ENCODE measurements around the gene FCER1G. TPM values are rescaled to one million over a fixed set of nuclear protein-coding genes. Genes with fewer than 3 reads are reported as not detected.

FCER1G gene
- polyA plus RNA-seq = 35.9 TPM
- long read RNA-seq, donor 1, transcript FCER1G-201 (5 exons, 591 nt) = major isoform, 6 of 7 reads
- long read RNA-seq, donor 1, partial matches to known transcripts = 0 of 7 reads
- long read RNA-seq, donor 1, other reads (novel, unspliced or antisense) = 0 of 7 reads
- long read RNA-seq, donor 2, transcript FCER1G-201 (5 exons, 591 nt) = major isoform, 19 of 20 reads
- long read RNA-seq, donor 2, partial matches to known transcripts = 0 of 20 reads
- long read RNA-seq, donor 2, other reads (novel, unspliced or antisense) = 0 of 20 reads
- long read RNA-seq, donor 3 = 0 reads
- long read RNA-seq, donor 4, partial matches to known transcripts = 0 of 1 reads
- long read RNA-seq, donor 4, other reads (novel, unspliced or antisense) = 0 of 1 reads
- long read RNA-seq, donor 5, transcript FCER1G-201 (5 exons, 591 nt) = major isoform, 5 of 7 reads
- long read RNA-seq, donor 5, partial matches to known transcripts = 0 of 7 reads
- long read RNA-seq, donor 5, other reads (novel, unspliced or antisense) = 0 of 7 reads
- long read RNA-seq, donor 6, transcript FCER1G-201 (5 exons, 591 nt) = major isoform, 14 of 20 reads
- long read RNA-seq, donor 6, partial matches to known transcripts = 0 of 20 reads
- long read RNA-seq, donor 6, other reads (novel, unspliced or antisense) = 6 of 20 reads
- long read RNA-seq, donor 7, transcript FCER1G-201 (5 exons, 591 nt) = major isoform, 8 of 8 reads
- long read RNA-seq, donor 7, partial matches to known transcripts = 0 of 8 reads
- long read RNA-seq, donor 7, other reads (novel, unspliced or antisense) = 0 of 8 reads
- long read RNA-seq, donor 8, transcript FCER1G-201 (5 exons, 591 nt) = major isoform, 37 of 47 reads
- long read RNA-seq, donor 8, partial matches to known transcripts = 0 of 47 reads
- long read RNA-seq, donor 8, other reads (novel, unspliced or antisense) = 9 of 47 reads
- long read RNA-seq, donor 9, transcript FCER1G-201 (5 exons, 591 nt) = major isoform, 19 of 29 reads
- long read RNA-seq, donor 9, partial matches to known transcripts = 6 of 29 reads
- long read RNA-seq, donor 9, other reads (novel, unspliced or antisense) = 0 of 29 reads
- long read RNA-seq, donor 10, transcript FCER1G-201 (5 exons, 591 nt) = major isoform, 13 of 14 reads
- long read RNA-seq, donor 10, partial matches to known transcripts = 0 of 14 reads
- long read RNA-seq, donor 10, other reads (novel, unspliced or antisense) = 0 of 14 reads
- long read RNA-seq, donor 11, transcript FCER1G-201 (5 exons, 591 nt) = major isoform, 12 of 19 reads
- long read RNA-seq, donor 11, partial matches to known transcripts = 0 of 19 reads
- long read RNA-seq, donor 11, other reads (novel, unspliced or antisense) = 6 of 19 reads

DNA sequence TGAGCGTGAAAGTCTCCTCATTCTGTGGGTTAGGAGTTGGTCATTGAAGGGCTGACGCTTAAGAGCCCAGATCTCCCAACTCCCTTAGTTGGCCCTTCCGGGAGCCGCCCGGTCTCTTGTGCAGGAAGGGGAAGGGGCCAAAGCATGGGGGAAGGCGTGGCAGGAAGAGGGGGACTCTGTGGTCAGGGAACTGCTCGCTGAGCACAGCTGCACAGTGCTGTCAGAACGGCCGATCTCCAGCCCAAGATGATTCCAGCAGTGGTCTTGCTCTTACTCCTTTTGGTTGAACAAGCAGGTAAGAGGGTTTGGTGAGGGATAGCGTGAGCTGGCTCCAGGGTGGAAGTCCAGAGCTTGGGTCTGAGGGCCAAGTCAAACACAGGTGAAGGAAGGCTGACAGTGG is at the start of gene FCER1G:
Gene FCER1G (plus strand): TSS at position 220 of the 400 bp plus-strand sequence. CDS start 27 bp downstream, at position 247.
- Histone ChIP-seq H3K4me1 (ENCODE audit: control insufficient read depth, insufficient read depth, low read length) (peaks cover 39% of the 10 kb centered on the region), H3K27ac (ENCODE audit: low read length) (peak within 1 kb of the TSS; percentile 89), H3K27me3 (ENCODE audit: control insufficient read depth, insufficient read depth, low read length) (no peaks in the 10 kb centered on the region), H3K36me3 (ENCODE audit: control insufficient read depth, insufficient read depth, low read length) (peaks cover 50% of the 10 kb centered on the region), H3K9me3 (ENCODE audit: control insufficient read depth, low read depth, low read length) (no peaks in the 10 kb centered on the region), H3K4me3 (ENCODE audit: low read length) (no peak within 1 kb of the TSS)
- WGBS (ENCODE audit: insufficient coverage, low lambda C conversion rate) = no CpG with 5 or more reads among the region's 10 CpGs
- no peak for DNase-seq

DNA sequence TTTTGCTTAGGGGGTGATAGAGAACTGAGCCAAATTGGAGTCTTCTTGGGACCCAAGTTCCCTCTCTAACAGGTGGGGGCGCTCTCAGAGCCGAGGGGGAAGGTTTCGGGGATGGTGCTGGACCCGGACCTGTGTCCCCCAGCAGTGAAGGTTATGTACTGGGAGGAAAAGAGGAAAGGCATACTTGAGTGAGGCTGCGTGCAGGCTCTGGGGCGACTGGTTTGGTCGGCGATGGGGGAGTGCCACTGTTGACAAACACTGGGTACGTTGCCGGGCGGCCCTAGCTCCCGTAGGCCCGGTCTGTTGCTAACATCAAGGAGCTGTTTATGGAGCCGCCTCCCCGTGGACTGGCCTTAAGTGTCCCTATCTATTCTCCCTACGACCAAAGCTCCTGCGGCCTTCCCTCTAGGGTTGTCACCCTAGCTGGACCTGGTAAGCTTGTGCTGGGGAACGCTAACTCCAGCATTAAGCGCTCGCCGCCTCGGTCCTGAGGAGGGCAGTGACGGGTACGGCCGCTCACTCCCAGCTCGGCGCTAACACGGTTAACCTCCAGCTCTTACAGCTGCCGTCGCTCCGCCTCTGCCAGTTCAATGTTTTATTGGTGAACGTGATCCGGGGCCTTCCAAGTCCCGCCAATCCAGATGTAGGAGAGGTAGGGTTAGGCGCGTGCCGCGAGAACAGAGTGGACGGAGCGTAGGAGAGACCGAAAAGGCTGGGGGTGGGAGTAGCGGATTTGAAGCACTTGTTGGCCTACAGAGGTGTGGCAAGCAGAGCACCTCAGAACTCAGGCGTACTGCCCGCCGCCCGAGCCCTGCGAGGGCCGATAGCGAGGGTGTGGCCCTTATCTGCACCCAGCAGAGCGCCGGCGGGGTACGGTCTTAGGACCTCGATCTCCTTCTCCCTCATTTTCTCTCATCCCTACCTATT is 49.1 kb upstream of the FCER1G start, which contains the start of gene PPOX:
Gene PPOX (plus strand): TSS at position 685 of the 927 bp plus-strand sequence. CDS start 422 bp downstream, outside the sequence.
- Histone ChIP-seq H3K27ac (ENCODE audit: low read length) (peak within 1 kb of the TSS; percentile 78), H3K36me3 (ENCODE audit: control insufficient read depth, insufficient read depth, low read length) (peaks cover 46% of the 10 kb centered on the region), H3K9me3 (ENCODE audit: control insufficient read depth, low read depth, low read length) (no peaks in the 10 kb centered on the region), H3K4me3 (ENCODE audit: low read length) (peak within 1 kb of the TSS; percentile 63), H3K27me3 (ENCODE audit: control insufficient read depth, insufficient read depth, low read length) (no peaks in the 10 kb centered on the region), H3K4me1 (ENCODE audit: control insufficient read depth, insufficient read depth, low read length) (peaks cover 20% of the 10 kb centered on the region)
- DNase-seq = peak; percentile 97 to 99
- WGBS (ENCODE audit: insufficient coverage, low lambda C conversion rate) = no CpG with 5 or more reads among the region's 54 CpGs

- Histone ChIP-seq H3K36me3 (ENCODE audit: control insufficient read depth, insufficient read depth, low read length) (peaks cover 55% of the 10 kb centered on the region), H3K9me3 (ENCODE audit: control insufficient read depth, low read depth, low read length) (no peaks in the 10 kb centered on the region), H3K4me1 (ENCODE audit: control insufficient read depth, insufficient read depth, low read length) (peaks cover 18% of the 10 kb centered on the region), H3K27ac (ENCODE audit: low read length) (peak overlapping the region; percentile 78), H3K4me3 (ENCODE audit: low read length) (peak overlapping the region; percentile 63), H3K27me3 (ENCODE audit: control insufficient read depth, insufficient read depth, low read length) (no peaks in the 10 kb centered on the region)
- WGBS (ENCODE audit: insufficient coverage, low lambda C conversion rate) = no CpG with 5 or more reads among the region's 33 CpGs
- peak in 1 of 2 donors; percentile 33 for DNase-seq
Measured at GRCh38 chr1:161166669-161167548, 48.2 kb upstream of the FCER1G start.

GRCh38 chr1:161168906-161169305 is 46.2 kb upstream of the FCER1G start:
- no peak for DNase-seq
- peaks cover 12% of the 10 kb centered on the region for H3K4me1 ChIP-seq (ENCODE audit: control insufficient read depth, insufficient read depth, low read length)
- H3K27me3 ChIP-seq (ENCODE audit: control insufficient read depth, insufficient read depth, low read length) = no peaks in the 10 kb centered on the region
- H3K27ac ChIP-seq (ENCODE audit: low read length) = no peak overlapping the region
- no peak overlapping the region for H3K4me3 ChIP-seq (ENCODE audit: low read length)
- WGBS (ENCODE audit: insufficient coverage, low lambda C conversion rate) = no CpG with 5 or more reads among the region's 9 CpGs
- no peaks in the 10 kb centered on the region for H3K9me3 ChIP-seq (ENCODE audit: control insufficient read depth, low read depth, low read length)
- H3K36me3 ChIP-seq (ENCODE audit: control insufficient read depth, insufficient read depth, low read length) = peaks cover 60% of the 10 kb centered on the region

GRCh38 chr1:161171191-161171590 is 43.9 kb upstream of the FCER1G start:
- H3K27ac ChIP-seq (ENCODE audit: low read length) = no peak overlapping the region
- H3K4me3 ChIP-seq (ENCODE audit: low read length) = no peak overlapping the region
- peaks cover 68% of the 10 kb centered on the region for H3K36me3 ChIP-seq (ENCODE audit: control insufficient read depth, insufficient read depth, low read length)
- no peaks in the 10 kb centered on the region for H3K9me3 ChIP-seq (ENCODE audit: control insufficient read depth, low read depth, low read length)
- peaks cover 9% of the 10 kb centered on the region for H3K4me1 ChIP-seq (ENCODE audit: control insufficient read depth, insufficient read depth, low read length)
- DNase-seq = no peak
- whole genome bisulfite sequencing (ENCODE audit: insufficient coverage, low lambda C conversion rate) = no CpG with 5 or more reads among the region's 5 CpGs
- no peaks in the 10 kb centered on the region for H3K27me3 ChIP-seq (ENCODE audit: control insufficient read depth, insufficient read depth, low read length)

DNA sequence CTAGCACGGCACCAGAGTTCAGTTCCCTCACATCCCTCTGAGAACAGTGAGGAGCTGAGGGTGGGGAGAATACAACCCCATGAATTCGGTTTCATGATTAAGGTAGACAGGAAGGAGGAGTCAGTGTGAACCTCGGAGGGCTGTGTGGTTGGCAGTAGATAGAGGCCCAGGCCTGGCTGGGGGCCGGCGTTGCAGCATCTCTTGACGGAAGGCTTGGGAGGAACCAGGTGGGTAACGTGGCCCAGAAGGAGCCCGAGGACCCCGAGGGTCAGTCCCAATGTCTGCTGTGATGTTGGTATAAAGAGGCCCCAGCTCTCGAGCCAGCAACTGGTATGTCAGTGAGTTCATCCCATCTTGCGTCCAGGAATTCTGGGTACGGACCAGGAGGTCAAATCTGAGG is 43.4 kb upstream of the FCER1G start:
- DNase-seq = no peak
- peaks cover 13% of the 10 kb centered on the region for H3K4me1 ChIP-seq (ENCODE audit: control insufficient read depth, insufficient read depth, low read length)
- no peaks in the 10 kb centered on the region for H3K27me3 ChIP-seq (ENCODE audit: control insufficient read depth, insufficient read depth, low read length)

GRCh38 chr1:161172349-161172748 is 42.7 kb upstream of the FCER1G start:
- peaks cover 68% of the 10 kb centered on the region for H3K36me3 ChIP-seq (ENCODE audit: control insufficient read depth, insufficient read depth, low read length)
- no peak for DNase-seq
- no peak overlapping the region for H3K27ac ChIP-seq (ENCODE audit: low read length)

More for the DNA sequence above, 43.4 kb upstream of the FCER1G start:
- Histone ChIP-seq H3K36me3 (ENCODE audit: control insufficient read depth, insufficient read depth, low read length) (peaks cover 68% of the 10 kb centered on the region), H3K27ac (ENCODE audit: low read length) (no peak overlapping the region), H3K4me3 (ENCODE audit: low read length) (no peak overlapping the region), H3K9me3 (ENCODE audit: control insufficient read depth, low read depth, low read length) (no peaks in the 10 kb centered on the region)
- no CpG with 5 or more reads among the region's 12 CpGs for WGBS (ENCODE audit: insufficient coverage, low lambda C conversion rate)

GRCh38 chr1:161172776-161173376 is 42.2 kb upstream of the FCER1G start:
- Histone ChIP-seq H3K36me3 (ENCODE audit: control insufficient read depth, insufficient read depth, low read length) (peaks cover 67% of the 10 kb centered on the region), H3K4me3 (ENCODE audit: low read length) (no peak overlapping the region), H3K9me3 (ENCODE audit: control insufficient read depth, low read depth, low read length) (no peaks in the 10 kb centered on the region), H3K27ac (ENCODE audit: low read length) (no peak overlapping the region), H3K4me1 (ENCODE audit: control insufficient read depth, insufficient read depth, low read length) (peaks cover 9% of the 10 kb centered on the region), H3K27me3 (ENCODE audit: control insufficient read depth, insufficient read depth, low read length) (no peaks in the 10 kb centered on the region)
- no peak for DNase-seq
- 100% methylated on average over 1 of the region's 4 CpGs for WGBS (ENCODE audit: insufficient coverage, low lambda C conversion rate)

More at GRCh38 chr1:161172349-161172748, 42.7 kb upstream of the FCER1G start:
- H3K9me3 ChIP-seq (ENCODE audit: control insufficient read depth, low read depth, low read length) = no peaks in the 10 kb centered on the region
- no CpG with 5 or more reads among the region's 1 CpG for WGBS (ENCODE audit: insufficient coverage, low lambda C conversion rate)
- H3K4me1 ChIP-seq (ENCODE audit: control insufficient read depth, insufficient read depth, low read length) = peaks cover 8% of the 10 kb centered on the region
- no peaks in the 10 kb centered on the region for H3K27me3 ChIP-seq (ENCODE audit: control insufficient read depth, insufficient read depth, low read length)
- H3K4me3 ChIP-seq (ENCODE audit: low read length) = no peak overlapping the region
